PC-9 (cell line): ENCODE data around the gene ZNF333.

Experiments used
- CTCF ChIP-seq: fragments of 200-600 bp; sonication (generic); conservative IDR thresholded peaks from 2 replicates; pipeline ENCODE4 v1.6.1; 2017; ENCODE audit warnings: mixed run types, antibody characterized with exemption, mild to moderate bottlenecking, moderate library complexity
- EZH2 ChIP-seq: fragments of 200-600 bp; sonication (generic); IDR thresholded peaks from 2 replicates; pipeline ENCODE4 v1.8.0; 2017; ENCODE audit warnings: antibody characterized with exemption, low read depth

GRCh38 chr19:14762111-14762510 lies 72.3 kb downstream of the ZNF333 start:
- TF ChIP-seq CTCF (no peak), EZH2 (no peak)
